Stimulated activated CD8-positive, alpha-beta memory T cell treated with anti-CD3 and anti-CD28 coated beads, Interleukin-15, amount 100 ng/mL, for 1 hour (primary cell): ENCODE results near the gene NUSAP1.
A peak's percentile ranks its signal among the peaks of the same experiment; 100 is the strongest.
"Not testable (repeated sequence)": the region's sequence is repeated elsewhere in the genome, so short reads cannot be mapped to it uniquely, and the experiment has no call there.

ENCODE experiments used
- DNase-seq: peaks from one replicate; pipeline ENCODE4 v3.0.0-alpha.2; 2020; ENCODE audit warnings: low read depth

The NUSAP1 gene

DNA sequence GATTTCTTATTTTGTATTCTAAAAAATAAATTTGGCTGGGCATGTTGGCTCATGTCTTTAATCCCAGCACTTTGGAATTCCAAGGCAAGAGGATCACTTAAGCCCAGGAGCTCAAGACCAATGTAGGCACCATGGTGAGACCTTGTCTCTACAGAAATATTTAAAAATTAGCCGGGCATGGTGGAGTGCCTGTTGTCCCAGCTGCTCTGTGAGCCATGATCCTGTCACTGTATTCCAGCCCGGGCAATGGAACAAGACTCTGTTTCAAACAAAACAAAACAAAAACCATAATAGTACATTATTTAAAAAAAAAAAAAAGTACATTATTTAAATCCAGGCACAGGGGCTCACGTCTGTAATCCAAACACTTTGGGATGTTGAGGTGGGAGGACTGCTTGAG lies 78.8 kb downstream of the NUSAP1 start:
- DNase-seq: no peak

DNA sequence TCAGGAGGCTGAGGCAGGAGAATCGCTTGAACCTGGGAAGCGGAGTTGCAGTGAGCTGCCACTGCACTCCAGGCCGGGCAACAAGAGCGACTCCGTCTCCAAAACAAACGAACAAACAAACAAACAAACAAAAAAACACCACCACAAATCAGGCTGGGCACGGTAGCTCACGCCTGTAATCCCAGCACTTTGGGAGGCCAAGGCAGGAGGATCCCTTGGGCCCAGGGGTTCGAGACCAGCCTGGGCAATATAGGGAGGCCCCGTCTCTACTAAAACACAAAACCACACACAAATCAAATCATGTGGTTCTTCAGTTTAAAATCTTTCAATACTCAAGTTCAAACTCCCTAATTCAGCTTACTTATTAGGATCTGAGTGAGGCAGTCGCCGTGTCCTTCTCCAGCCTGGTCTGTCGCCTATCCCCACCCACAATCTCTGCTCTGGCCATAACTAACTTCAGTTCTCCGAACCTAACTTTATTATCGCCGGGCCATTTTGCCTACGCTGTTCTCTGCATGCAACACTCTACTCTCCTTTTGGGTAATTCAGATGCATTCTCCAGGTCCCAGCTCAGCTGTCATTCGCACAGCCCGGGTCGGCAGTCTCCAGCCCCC lies 83.6 kb downstream of the NUSAP1 start:
- no peak for DNase-seq

DNA sequence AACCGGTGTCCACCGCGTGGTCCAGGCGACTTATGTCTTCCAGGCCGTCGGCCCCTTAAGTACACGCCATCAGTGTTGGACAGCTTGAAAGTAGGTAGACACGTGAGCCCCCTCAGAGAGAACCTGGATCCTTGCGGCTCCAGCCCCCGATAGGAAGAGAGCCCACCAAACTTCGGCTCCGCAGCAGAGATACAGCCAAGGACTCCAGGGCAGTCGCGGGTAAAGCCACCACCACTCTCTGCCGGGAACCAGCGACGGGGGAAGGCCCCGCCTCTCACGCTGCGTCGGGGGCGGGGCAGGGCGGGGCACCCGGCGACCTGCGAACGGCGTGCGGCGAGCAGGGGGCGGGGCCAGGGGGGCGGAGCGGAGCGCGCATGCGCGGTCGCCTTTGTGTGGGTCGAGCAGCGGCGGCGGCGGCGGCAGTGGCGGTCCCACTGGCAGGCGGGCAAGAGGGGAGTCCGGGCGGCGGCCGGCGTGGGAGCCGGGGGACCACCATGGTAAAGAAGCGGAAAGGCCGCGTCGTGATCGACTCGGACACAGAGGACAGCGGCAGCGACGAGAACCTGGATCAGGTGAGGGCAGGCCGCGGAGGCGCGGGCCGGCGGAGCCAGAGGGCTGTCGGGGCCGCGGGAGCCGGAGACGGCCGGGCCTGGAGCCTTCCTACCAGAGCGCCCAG lies 84.2 kb downstream of the NUSAP1 start, which contains the start of gene RTF1:
RTF1 (plus strand) TSS at position 354 of the 676 bp plus-strand sequence; CDS start at position 375, 21 bp downstream.
- DNase-seq: peak; percentile 95

DNA sequence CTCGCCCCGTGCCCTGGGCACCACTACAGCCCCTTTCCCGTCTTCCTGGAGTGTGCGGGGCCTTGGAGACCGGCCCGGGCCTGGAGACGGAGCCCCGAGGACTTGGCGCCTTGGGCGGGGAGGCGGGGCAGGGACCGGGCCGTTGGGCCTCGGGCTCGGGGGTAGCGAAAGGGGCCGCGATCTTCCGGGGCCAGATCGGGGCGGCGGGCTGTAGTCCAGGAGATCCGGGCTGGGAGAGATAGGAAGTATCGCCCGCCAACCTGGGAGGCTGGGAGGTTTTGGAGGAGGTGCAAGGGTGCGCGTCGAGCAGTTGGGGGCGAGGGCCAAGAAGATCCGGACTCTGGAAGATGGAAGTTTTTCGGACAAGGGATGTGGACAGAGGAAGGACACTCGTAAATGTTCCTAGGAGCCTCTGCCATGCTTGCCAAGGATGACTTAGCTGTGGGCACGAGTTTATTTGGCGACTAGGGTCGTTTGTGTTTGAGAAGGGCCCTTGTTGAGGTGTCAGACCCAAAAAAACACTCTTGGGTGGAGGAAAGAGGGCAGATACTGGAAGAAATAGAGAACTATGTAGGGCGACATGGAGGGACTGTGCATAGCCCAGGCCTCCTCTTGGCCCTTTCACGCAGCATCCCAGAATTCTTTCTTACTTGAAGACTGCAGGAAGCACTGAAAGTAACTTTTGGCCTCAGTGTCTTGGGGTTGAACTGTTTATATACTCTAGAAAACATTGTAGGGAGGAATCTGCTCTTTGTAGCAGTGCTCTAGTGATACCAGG lies 84.9 kb downstream of the NUSAP1 start:
- DNase-seq: no peak

DNA sequence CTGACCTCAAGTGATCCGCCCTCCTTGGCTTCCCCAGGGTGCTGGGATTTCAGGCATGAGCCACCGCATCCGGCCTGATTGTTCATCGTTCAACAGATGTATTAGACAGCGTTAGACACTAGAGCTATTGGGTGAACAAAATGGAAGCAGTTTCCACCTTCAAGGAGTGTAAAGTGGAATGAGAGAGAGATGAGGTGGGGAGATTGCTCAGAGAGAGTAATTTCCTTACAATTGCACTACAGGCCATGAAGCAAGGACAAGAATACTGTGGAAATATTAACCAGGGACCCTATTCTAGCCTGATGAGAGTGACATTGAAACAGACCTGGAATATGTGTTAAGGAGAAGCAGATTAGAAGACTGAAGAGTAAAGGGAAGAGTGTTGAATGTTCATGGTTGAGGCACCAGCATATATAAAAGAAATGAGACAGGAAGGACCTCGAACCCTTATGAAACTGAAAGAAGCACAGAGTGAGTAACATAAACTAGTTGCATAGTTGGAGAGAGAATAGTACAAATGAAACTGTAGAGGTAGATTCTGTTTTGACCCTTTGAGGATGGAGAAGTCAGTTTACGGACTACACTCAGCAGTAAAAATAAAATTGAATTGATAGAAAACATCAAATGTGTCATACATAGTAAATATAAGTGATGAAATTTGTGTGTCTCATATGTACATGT lies 91.4 kb downstream of the NUSAP1 start:
- no peak for DNase-seq

DNA sequence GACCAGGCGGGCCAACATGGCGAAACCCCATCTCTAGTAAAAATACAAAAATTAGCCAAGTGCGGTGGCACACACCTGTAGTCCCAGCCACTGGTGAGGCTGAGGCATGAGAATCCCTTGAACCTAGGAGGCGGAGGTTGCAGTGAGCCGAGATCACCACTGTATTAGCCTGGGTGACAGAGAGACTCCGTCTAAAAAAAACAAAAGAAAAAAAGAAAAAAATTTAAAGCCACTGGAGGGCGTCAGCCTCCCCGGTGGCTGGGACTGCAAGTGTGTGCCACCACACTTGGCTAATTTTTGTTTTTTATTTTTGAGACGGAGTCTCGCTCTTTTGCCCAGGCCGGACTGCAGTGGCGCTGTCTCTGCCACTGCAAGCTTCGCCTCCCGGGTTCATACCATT lies 92.1 kb downstream of the NUSAP1 start:
- DNase-seq: no peak

DNA sequence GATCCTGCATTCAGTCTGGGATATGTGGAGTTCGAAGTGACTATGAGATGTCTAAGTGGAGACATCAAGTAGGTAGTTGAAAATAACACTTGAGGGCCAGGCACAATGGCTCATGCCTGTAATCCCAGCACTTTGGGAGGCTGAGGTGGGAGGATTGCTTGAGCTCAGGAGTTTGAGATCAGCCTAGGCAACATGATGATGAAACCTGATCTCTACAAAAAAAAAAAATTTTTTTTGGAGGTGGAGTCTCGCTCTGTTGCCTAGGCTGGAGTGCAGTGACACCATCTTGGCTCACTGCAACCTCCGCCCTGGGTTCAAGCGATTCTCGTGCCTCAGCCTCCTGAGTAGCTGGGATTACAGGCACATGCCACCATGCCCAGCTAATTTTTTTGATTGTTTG lies 93.2 kb downstream of the NUSAP1 start:
- DNase-seq: not testable (repeated sequence)

DNA sequence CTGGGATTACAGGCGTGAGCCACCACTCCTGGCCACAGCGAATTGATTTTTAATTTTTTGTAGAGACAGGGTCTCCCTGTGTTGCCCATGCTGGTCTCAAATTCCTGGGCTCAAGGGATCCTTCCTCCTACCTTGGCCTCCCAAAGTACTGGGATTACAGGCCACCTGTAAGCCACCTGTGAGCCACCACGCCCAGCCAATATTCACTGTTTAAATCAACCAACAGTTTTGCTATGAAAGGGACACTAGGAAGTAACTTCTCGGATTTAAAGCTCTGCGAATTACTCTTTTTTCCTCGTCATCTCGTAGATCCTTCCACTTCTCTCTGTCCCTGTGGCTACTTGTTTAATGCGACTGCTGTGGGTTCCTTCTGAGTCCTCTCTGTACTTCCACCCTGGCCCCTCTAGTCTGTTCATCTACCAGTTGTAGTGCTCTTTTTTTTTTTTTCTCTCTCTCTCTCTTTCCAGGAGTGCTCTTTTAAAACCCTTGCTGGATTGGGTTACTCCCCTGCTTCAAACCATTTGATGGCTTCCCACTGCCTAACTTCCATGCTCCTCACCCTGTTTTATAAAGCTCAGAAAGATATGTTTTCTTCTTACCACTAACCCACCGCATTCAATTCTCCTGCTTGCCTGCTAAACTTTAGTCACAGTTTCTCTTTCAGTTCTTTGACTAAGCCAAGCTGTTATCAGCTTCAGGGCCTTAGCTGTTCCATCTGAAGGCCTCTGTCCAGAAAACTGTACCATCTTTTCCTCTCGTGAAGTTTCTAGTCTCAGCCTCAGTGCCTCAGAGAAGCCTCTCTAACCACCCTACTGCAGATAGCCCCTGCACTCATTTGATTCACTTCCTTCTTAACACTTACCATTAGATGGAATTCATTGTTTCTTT lies 96.6 kb downstream of the NUSAP1 start:
- DNase-seq: no peak
